ENCODE data around the gene DCAF10. TPM values are rescaled to one million over a fixed set of nuclear protein-coding genes. Genes with fewer than 3 reads are reported as not detected.

Gene DCAF10
- total and polyA plus RNA-seq, 2 of the 8 experiments (the other 6 are each of a cell fraction or from before 2014, with no cell fraction given): 7.1 to 15.0 TPM

GRCh38 chr9:37790096-37790495 lies 10.5 kb upstream of the DCAF10 start (continued):
- no peak for TF ChIP-seq SP1 (IDR thresholded peaks at IDR 0.05; ENCODE audit: low read depth, low read length)
- TF ChIP-seq KDM5A (IDR thresholded peaks at IDR 0.05; ENCODE audit: low read length): no peak
- no peak for TF ChIP-seq KDM1A (IDR thresholded peaks at IDR 0.05; ENCODE audit: borderline replicate concordance, low read length)
- TF ChIP-seq FOSL1 (IDR thresholded peaks at IDR 0.05; ENCODE audit: insufficient read depth, low read depth, low read length): no peak

Data from H1 (cell line).